HG03095 (cell line): ENCODE measurements around the gene CCDC54.

Experiments used
- ATAC-seq: cut with Tn5 transposase; IDR thresholded peaks from one replicate; pipeline ENCODE4 v1.9.1; 2021; ENCODE audit warnings: moderate library complexity; ENCODE audit not compliant: unreplicated experiment

Gene CCDC54

GRCh38 chr3:107392549-107393165 lies 15.4 kb downstream of the CCDC54 start:
- no peak for ATAC-seq

- ATAC-seq, result no peak
Measured at GRCh38 chr3:107394502-107394901, 17.3 kb downstream of the CCDC54 start.

- no peak for ATAC-seq
Measured at GRCh38 chr3:107395066-107395465, 17.8 kb downstream of the CCDC54 start.

- no peak for ATAC-seq
Measured at GRCh38 chr3:107401301-107401700, 24.1 kb downstream of the CCDC54 start.

GRCh38 chr3:107402214-107402613 lies 25.0 kb downstream of the CCDC54 start:
- ATAC-seq, result no peak

GRCh38 chr3:107404727-107405469 lies 27.7 kb downstream of the CCDC54 start:
- ATAC-seq, result no peak

- ATAC-seq, result no peak
Measured at GRCh38 chr3:107407355-107407754, 30.1 kb downstream of the CCDC54 start.

GRCh38 chr3:107408513-107408912 lies 31.3 kb downstream of the CCDC54 start:
- ATAC-seq, result no peak

- ATAC-seq, result no peak
Measured at GRCh38 chr3:107409365-107409764, 32.1 kb downstream of the CCDC54 start.

- no peak for ATAC-seq
Measured at GRCh38 chr3:107410606-107411005, 33.4 kb downstream of the CCDC54 start.

GRCh38 chr3:107411056-107411455 lies 33.8 kb downstream of the CCDC54 start:
- no peak for ATAC-seq

- no peak for ATAC-seq
Measured at GRCh38 chr3:107411779-107412178, 34.5 kb downstream of the CCDC54 start.

GRCh38 chr3:107412376-107412775 lies 35.1 kb downstream of the CCDC54 start:
- no peak for ATAC-seq

- no peak for ATAC-seq
Measured at GRCh38 chr3:107413264-107413663, 36.0 kb downstream of the CCDC54 start.

GRCh38 chr3:107414325-107414964 lies 37.2 kb downstream of the CCDC54 start:
- no peak for ATAC-seq

- no peak for ATAC-seq
Measured at GRCh38 chr3:107416138-107416537, 38.9 kb downstream of the CCDC54 start.

GRCh38 chr3:107416886-107417285 lies 39.6 kb downstream of the CCDC54 start:
- ATAC-seq, result no peak

GRCh38 chr3:107421170-107421792 lies 44.0 kb downstream of the CCDC54 start:
- peak; percentile 76 for ATAC-seq

- ATAC-seq, result no peak
Measured at GRCh38 chr3:107421881-107422280, 44.6 kb downstream of the CCDC54 start.

- no peak for ATAC-seq
Measured at GRCh38 chr3:107425033-107425432, 47.8 kb downstream of the CCDC54 start.

- ATAC-seq, result no peak
Measured at GRCh38 chr3:107426223-107426622, 49.0 kb downstream of the CCDC54 start.
